K562 (cell line): Measurements from ENCODE around the gene AP4S1. TPM values are rescaled to one million over a fixed set of nuclear protein-coding genes. Genes with fewer than 3 reads are reported as not detected.
A peak's percentile ranks its signal among the peaks of the same experiment; 100 is the strongest.

Source experiments
- ATF3 ChIP-seq, 2 experiments: fragments of 450-650 bp in 1 of 2; sonication (generic) in 1 of 2; formaldehyde crosslinking in 1 of 2; IDR thresholded peaks in 1 of 2; conservative IDR thresholded peaks in 1 of 2; 2 replicates each; pipeline versions ENCODE4 v1.6.1 to v1.8.1; 2016 to 2023; ENCODE audit warnings: mild to moderate bottlenecking in 2 of 2, moderate library complexity in 2 of 2, inconsistent platforms in 1 of 2, missing genetic modification reagents in 1 of 2
- BCLAF1 ChIP-seq, 2 experiments: fragments of 450-650 bp in 1 of 2; IDR thresholded peaks; 2 replicates each; pipeline ENCODE4 v1.6.1; 2011 to 2017; ENCODE audit warnings: low read depth in 2 of 2, antibody characterized with exemption in 1 of 2, borderline replicate concordance in 1 of 2, low read length in 1 of 2, mild to moderate bottlenecking in 1 of 2, mixed read lengths in 1 of 2; ENCODE audit not compliant: control insufficient read depth in 1 of 2
- E2F5 ChIP-seq: sonication (generic); formaldehyde crosslinking; IDR thresholded peaks from 2 replicates; pipeline ENCODE4 v1.8.0; 2022; ENCODE audit warnings: mild to moderate bottlenecking, missing genetic modification reagents
- GATAD2A ChIP-seq: fragments of 450-650 bp; IDR thresholded peaks from 2 replicates; pipeline ENCODE4 v1.6.1; 2017
- HSF4 ChIP-seq: fragments of 250-450 bp; sonication (Bioruptor Pico); IDR thresholded peaks from 2 replicates; pipeline ENCODE4 v2.1.2; 2022; ENCODE audit warnings: mild to moderate bottlenecking, moderate library complexity, borderline replicate concordance
- IRF2 ChIP-seq: sonication (generic); formaldehyde crosslinking; IDR thresholded peaks from 2 replicates; pipeline ENCODE4 v1.8.1; 2022; ENCODE audit warnings: mild to moderate bottlenecking, missing genetic modification reagents
- KAT8 ChIP-seq: fragments of 450-650 bp; IDR thresholded peaks from 2 replicates; pipeline ENCODE4 v1.6.1; 2016; ENCODE audit warnings: low read depth, mild to moderate bottlenecking
- NEUROD1 ChIP-seq: fragments of 150-350 bp; IDR thresholded peaks from 2 replicates; pipeline ENCODE4 v1.6.1; 2014; ENCODE audit warnings: borderline replicate concordance, low read length, low read depth; ENCODE audit not compliant: partially characterized antibody
- NONO ChIP-seq, 2 experiments: fragments of 200-400 bp in 1 of 2; fragments of 450-650 bp in 1 of 2; formaldehyde crosslinking in 1 of 2; IDR thresholded peaks; 2 replicates each; pipeline ENCODE4 v1.6.1; 2017; ENCODE audit warnings: low read depth in 2 of 2, mild to moderate bottlenecking in 2 of 2, moderate library complexity in 2 of 2, low read length in 1 of 2
- PHB2 ChIP-seq: fragments of 450-650 bp; IDR thresholded peaks from 2 replicates; pipeline ENCODE4 v1.6.1; 2017; ENCODE audit warnings: low read depth
- POLR2B ChIP-seq: fragments of 450-650 bp; IDR thresholded peaks from 2 replicates; pipeline ENCODE4 v1.6.1; 2018; ENCODE audit warnings: low read depth; ENCODE audit not compliant: partially characterized antibody
- TRIM28 ChIP-seq: fragments of 450-650 bp; IDR thresholded peaks from 2 replicates; pipeline ENCODE4 v1.6.1; 2017
- ZNF212 ChIP-seq: fragments of 450-650 bp; formaldehyde crosslinking; IDR thresholded peaks from 2 replicates; pipeline ENCODE4 v1.4.0; 2020; ENCODE audit warnings: mild to moderate bottlenecking
- polyA plus RNA-seq, 8 experiments: library from polyadenylated mRNA; depleted of rRNA in 4 of 8; stranded (reverse) in 5 of 8; unstranded in 3 of 8; fragments of >200 nt; fragmentation: Nextera tagmentation in 2 of 8; fragmentation: Illumina TruSeq in 1 of 8; extraction: Ambion mirVana in 2 of 8; extraction: Trizol in 1 of 8; gene quantifications; 2 replicates each; pipeline versions ENCODE4 v1.2.1 to v1.2.3, GENCODE V29; 2011 to 2014; ENCODE audit warnings: inconsistent platforms in 1 of 8, missing spikeins in 1 of 8
- total RNA-seq, 7 experiments: library from RNA; depleted of rRNA in 6 of 7; stranded (reverse); fragments of >200 nt in 6 of 7; fragmentation: Illumina TruSeq in 2 of 7; extraction: Trizol in 2 of 7; gene quantifications; 2 replicates each; pipeline versions ENCODE4 v1.2.1 to v1.2.3, GENCODE V29; 2011 to 2021; ENCODE audit warnings: low replicate concordance in 1 of 7
- TF ChIP-seq, protein P1 (sequence below): fragments of 450-650 bp; IDR thresholded peaks from 2 replicates; pipeline ENCODE4 v1.6.1; 2017; ENCODE audit warnings: antibody characterized with exemption, mild to moderate bottlenecking
- TF ChIP-seq, protein P2 (sequence below): fragments of 250-450 bp; sonication (Bioruptor Pico); IDR thresholded peaks from 2 replicates; pipeline ENCODE4 v1.8.0; 2022; ENCODE audit warnings: moderate library complexity, mild to moderate bottlenecking, inconsistent platforms

AP4S1 gene
- total and polyA plus RNA-seq, 9 of the 15 experiments (the other 6 are each of a cell fraction or from before 2014, with no cell fraction given): 3.7 to 7.8 (median 5.9) TPM

- TF ChIP-seq, protein P1, sequence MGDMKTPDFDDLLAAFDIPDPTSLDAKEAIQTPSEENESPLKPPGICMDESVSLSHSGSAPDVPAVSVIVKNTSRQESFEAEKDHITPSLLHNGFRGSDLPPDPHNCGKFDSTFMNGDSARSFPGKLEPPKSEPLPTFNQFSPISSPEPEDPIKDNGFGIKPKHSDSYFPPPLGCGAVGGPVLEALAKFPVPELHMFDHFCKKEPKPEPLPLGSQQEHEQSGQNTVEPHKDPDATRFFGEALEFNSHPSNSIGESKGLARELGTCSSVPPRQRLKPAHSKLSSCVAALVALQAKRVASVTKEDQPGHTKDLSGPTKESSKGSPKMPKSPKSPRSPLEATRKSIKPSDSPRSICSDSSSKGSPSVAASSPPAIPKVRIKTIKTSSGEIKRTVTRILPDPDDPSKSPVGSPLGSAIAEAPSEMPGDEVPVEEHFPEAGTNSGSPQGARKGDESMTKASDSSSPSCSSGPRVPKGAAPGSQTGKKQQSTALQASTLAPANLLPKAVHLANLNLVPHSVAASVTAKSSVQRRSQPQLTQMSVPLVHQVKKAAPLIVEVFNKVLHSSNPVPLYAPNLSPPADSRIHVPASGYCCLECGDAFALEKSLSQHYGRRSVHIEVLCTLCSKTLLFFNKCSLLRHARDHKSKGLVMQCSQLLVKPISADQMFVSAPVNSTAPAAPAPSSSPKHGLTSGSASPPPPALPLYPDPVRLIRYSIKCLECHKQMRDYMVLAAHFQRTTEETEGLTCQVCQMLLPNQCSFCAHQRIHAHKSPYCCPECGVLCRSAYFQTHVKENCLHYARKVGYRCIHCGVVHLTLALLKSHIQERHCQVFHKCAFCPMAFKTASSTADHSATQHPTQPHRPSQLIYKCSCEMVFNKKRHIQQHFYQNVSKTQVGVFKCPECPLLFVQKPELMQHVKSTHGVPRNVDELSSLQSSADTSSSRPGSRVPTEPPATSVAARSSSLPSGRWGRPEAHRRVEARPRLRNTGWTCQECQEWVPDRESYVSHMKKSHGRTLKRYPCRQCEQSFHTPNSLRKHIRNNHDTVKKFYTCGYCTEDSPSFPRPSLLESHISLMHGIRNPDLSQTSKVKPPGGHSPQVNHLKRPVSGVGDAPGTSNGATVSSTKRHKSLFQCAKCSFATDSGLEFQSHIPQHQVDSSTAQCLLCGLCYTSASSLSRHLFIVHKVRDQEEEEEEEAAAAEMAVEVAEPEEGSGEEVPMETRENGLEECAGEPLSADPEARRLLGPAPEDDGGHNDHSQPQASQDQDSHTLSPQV: peak; percentile 63; the same call in 1 of the 2 replicates
- no peak for TF ChIP-seq E2F5
- TF ChIP-seq IRF2 (CRISPR knock-in tag): no peak
- no peak for TF ChIP-seq TRIM28
- no peak for TF ChIP-seq POLR2B
- no peak for TF ChIP-seq KAT8
- TF ChIP-seq HSF4 (CRISPR knock-in tag): no peak
- no peak for TF ChIP-seq GATAD2A
- TF ChIP-seq NONO (IDR thresholded peaks at IDR 0.05; ENCODE audit: low read depth in 2 of 2, low read length in 1 of 2): no peak
- TF ChIP-seq ATF3 (IDR thresholded peaks at IDR 0.05): peak; percentile 59
- no peak for TF ChIP-seq ATF3 (CRISPR knock-in tag; conservative IDR thresholded peaks at IDR 0.05)
- TF ChIP-seq NEUROD1: no peak
- TF ChIP-seq, protein P2, sequence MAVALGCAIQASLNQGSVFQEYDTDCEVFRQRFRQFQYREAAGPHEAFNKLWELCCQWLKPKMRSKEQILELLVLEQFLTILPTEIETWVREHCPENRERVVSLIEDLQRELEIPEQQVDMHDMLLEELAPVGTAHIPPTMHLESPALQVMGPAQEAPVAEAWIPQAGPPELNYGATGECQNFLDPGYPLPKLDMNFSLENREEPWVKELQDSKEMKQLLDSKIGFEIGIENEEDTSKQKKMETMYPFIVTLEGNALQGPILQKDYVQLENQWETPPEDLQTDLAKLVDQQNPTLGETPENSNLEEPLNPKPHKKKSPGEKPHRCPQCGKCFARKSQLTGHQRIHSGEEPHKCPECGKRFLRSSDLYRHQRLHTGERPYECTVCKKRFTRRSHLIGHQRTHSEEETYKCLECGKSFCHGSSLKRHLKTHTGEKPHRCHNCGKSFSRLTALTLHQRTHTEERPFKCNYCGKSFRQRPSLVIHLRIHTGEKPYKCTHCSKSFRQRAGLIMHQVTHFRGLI (CRISPR knock-in tag): no peak
- no peak for TF ChIP-seq PHB2
- no peak for TF ChIP-seq ZNF212 (CRISPR knock-in tag)
- no peak for TF ChIP-seq BCLAF1 (IDR thresholded peaks at IDR 0.05; ENCODE audit: borderline replicate concordance in 1 of 2, control insufficient read depth in 1 of 2, low read depth in 2 of 2, low read length in 1 of 2)
Observed at GRCh38 chr14:31029016-31029970, 3.8 kb downstream of the AP4S1 start (continued).
